HepG2 (cell line): ENCODE measurements around the gene AUTS2. TPM values are rescaled to one million over a fixed set of nuclear protein-coding genes. Genes with fewer than 3 reads are reported as not detected.
A peak's percentile ranks its signal among the peaks of the same experiment; 100 is the strongest.

Experiments used
- ATAC-seq: fragments of 200-7000 bp; cut with Tn5 transposase; 3 replicates; pipeline ENCODE4 v1.9.1; 2020; ENCODE audit warnings: mild to moderate bottlenecking, moderate library complexity
- BruUV-seq: library from RNA; stranded (reverse); fragments of 400-500 nt; replicated peaks from 2 replicates; lab custom pipeline; 2021; lab: Mats Ljungman, UMichigan
- CTCF ChIA-PET: fragments of 300-600 bp; formaldehyde crosslinking; extraction: SDS; loops from one replicate; lab custom pipeline; 2021; ENCODE audit warnings: low total read pairs, inconsistent platforms, low intra/inter-chr PET ratio; lab: Yijun Ruan, JAX
- POLR2A ChIA-PET: fragments of 350-600 bp; sonication (Branson Sonifier 250); formaldehyde crosslinking; loops from one replicate; lab custom pipeline; 2020; ENCODE audit warnings: antibody characterized with exemption, inconsistent platforms; lab: Yijun Ruan, JAX
- DNase-seq: peaks from one replicate; pipeline ENCODE4 v3.0.0-alpha.2; 2015; ENCODE audit warnings: low spot score
- FAIRE-seq: peaks from 3 replicates; lab custom pipeline; 2011; peaks lifted over from hg19 to GRCh38; lab: Jason Lieb, UNC
- H2AFZ ChIP-seq: one replicate; pipeline ENCODE4 v1.6.1; 2011; ENCODE audit warnings: low read length, inconsistent platforms
- H3K27ac ChIP-seq: fragments of 300-600 bp; 3 replicates; pipeline ENCODE4 v1.8.0; 2011; ENCODE audit warnings: mixed run types, mild to moderate bottlenecking, mixed read lengths, low read length, inconsistent platforms; ENCODE audit not compliant: insufficient read depth; ENCODE audit errors: extremely low read length
- H3K27me3 ChIP-seq, 2 experiments: fragments of 200-600 bp in 1 of 2; 2 replicates in 1 of 2; 3 replicates in 1 of 2; pipeline versions ENCODE4 v1.6.0 to v1.8.0; 2011; ENCODE audit warnings: low read length in 2 of 2, mild to moderate bottlenecking in 2 of 2, moderate library complexity in 2 of 2, inconsistent platforms in 1 of 2; ENCODE audit not compliant: insufficient read depth in 2 of 2, control insufficient read depth in 1 of 2
- H3K36me3 ChIP-seq, 2 experiments: fragments of 200-600 bp in 1 of 2; replicated peaks in 1 of 2; 2 replicates in 1 of 2; 3 replicates in 1 of 2; pipeline versions ENCODE4 v1.5.1 to v1.8.0; 2011; ENCODE audit warnings: low read length in 2 of 2, inconsistent platforms in 1 of 2; ENCODE audit not compliant: insufficient read depth in 2 of 2, control insufficient read depth in 1 of 2
- H3K4me1 ChIP-seq: 2 replicates; pipeline ENCODE4 v1.5.1; 2012; ENCODE audit warnings: low read length, inconsistent platforms; ENCODE audit not compliant: insufficient read depth
- H3K4me2 ChIP-seq: 2 replicates; pipeline ENCODE4 v1.6.0; 2011; ENCODE audit warnings: low read depth, low read length, inconsistent platforms
- H3K4me3 ChIP-seq, 3 experiments: fragments of 200-600 bp in 1 of 3; sonication (generic), shearing (Covaris generic) in 1 of 3; replicated peaks in 1 of 3; 2 replicates each; pipeline ENCODE4 v1.5.1; 2011 to 2016; ENCODE audit warnings: low read length in 3 of 3, inconsistent platforms in 2 of 3, low read depth in 2 of 3, mild to moderate bottlenecking in 2 of 3, control low read depth in 1 of 3, mixed read lengths in 1 of 3; ENCODE audit not compliant: insufficient read depth in 1 of 3
- H3K79me2 ChIP-seq: one replicate; pipeline ENCODE4 v1.6.1; 2011; ENCODE audit warnings: low read length, inconsistent platforms; ENCODE audit not compliant: insufficient read depth
- H3K9ac ChIP-seq: 2 replicates; pipeline ENCODE4 v1.6.0; 2011; ENCODE audit warnings: mild to moderate bottlenecking, low read depth, low read length, inconsistent platforms; ENCODE audit not compliant: insufficient read depth
- H3K9me3 ChIP-seq: 2 replicates; pipeline ENCODE4 v1.5.1; 2012; ENCODE audit warnings: mild to moderate bottlenecking, low read length
- H4K20me1 ChIP-seq: 2 replicates; pipeline ENCODE4 v1.6.0; 2011; ENCODE audit warnings: inconsistent platforms, mild to moderate bottlenecking, low read length, moderate library complexity; ENCODE audit not compliant: insufficient read depth
- GATAD2A ChIP-seq: IDR thresholded peaks from 2 replicates; pipeline ENCODE4 v1.6.1; 2016
- HNRNPLL ChIP-seq: fragments of 200-400 bp; formaldehyde crosslinking; IDR thresholded peaks from 2 replicates; pipeline ENCODE4 v1.6.1; 2017; ENCODE audit warnings: mild to moderate bottlenecking, low read depth, low read length; ENCODE audit not compliant: poor library complexity, severe bottlenecking
- MIER3 ChIP-seq: IDR thresholded peaks from 2 replicates; pipeline ENCODE4 v1.6.1; 2016; ENCODE audit warnings: missing compliant biosample characterization, borderline replicate concordance
- RCOR2 ChIP-seq: IDR thresholded peaks from 2 replicates; pipeline ENCODE4 v1.6.1; 2016; ENCODE audit warnings: missing biosample characterization, missing genetic modification reagents
- SMAD1 ChIP-seq: sonication (generic); formaldehyde crosslinking; IDR thresholded peaks from 2 replicates; pipeline ENCODE4 v1.4.0; 2020; ENCODE audit warnings: missing genetic modification reagents, low read depth, mild to moderate bottlenecking, borderline replicate concordance
- SMC3 ChIP-seq: IDR thresholded peaks from 2 replicates; pipeline ENCODE4 v1.6.1; 2011; ENCODE audit warnings: low read length, improper control_type of control experiment
- TEAD3 ChIP-seq: optimal IDR thresholded peaks from 2 replicates; pipeline ENCODE3; 2016; ENCODE audit warnings: borderline replicate concordance
- ZNF496 ChIP-seq: sonication (generic); formaldehyde crosslinking; IDR thresholded peaks from 2 replicates; pipeline ENCODE4 v1.8.1; 2023; ENCODE audit warnings: mild to moderate bottlenecking, moderate library complexity, missing genetic modification reagents; ENCODE audit not compliant: insufficient replicate concordance
- ZNF879 ChIP-seq: sonication (generic); formaldehyde crosslinking; IDR thresholded peaks from 2 replicates; pipeline ENCODE4 v1.8.1; 2023; ENCODE audit warnings: missing genetic modification reagents
- WGBS: methylation state at CpG from one replicate; pipeline ENCODE4 v1.1.6; 2017; ENCODE audit warnings: low lambda C conversion rate; 5-methylcytosine and 5-hydroxymethylcytosine counted together
- in situ Hi-C: cut with HindIII; loops from 2 replicates; pipeline ENCODE4 v1.10.0; 2017; ENCODE audit warnings: low pct_unique_long_range_greater_than_20kb; ENCODE audit not compliant: extremely low pct_ligation_motif_present
- intact Hi-C: fragments of 100-400 bp; cut with micrococcal nuclease; formaldehyde crosslinking; loops from one replicate; pipeline ENCODE4 v1.10.0; 2022; ENCODE audit not compliant: unreplicated experiment
- polyA plus RNA-seq, 8 experiments: library from polyadenylated mRNA; depleted of rRNA in 3 of 8; stranded (reverse) in 7 of 8; unstranded in 1 of 8; fragments of >200 nt; fragmentation: Illumina TruSeq in 4 of 8; extraction: Trizol in 4 of 8; gene quantifications; 2 replicates each; pipeline versions ENCODE4 v1.2.1 to v1.2.3, GENCODE V29; 2011 to 2016; ENCODE audit warnings: low read depth in 4 of 8, missing spikeins in 1 of 8, mixed read lengths in 1 of 8; ENCODE audit not compliant: insufficient read depth in 1 of 8
- total RNA-seq, 5 experiments: library from RNA; depleted of rRNA; stranded (reverse); fragments of >200 nt; fragmentation: Illumina TruSeq; extraction: Trizol; gene quantifications; 2 replicates each; pipeline ENCODE4 v1.2.3, GENCODE V29; 2016; ENCODE audit warnings: low read depth in 1 of 5
- TF ChIP-seq, protein P1 (sequence below): IDR thresholded peaks from 2 replicates; pipeline ENCODE4 v1.4.0; 2020; ENCODE audit warnings: mild to moderate bottlenecking, missing genetic modification reagents
- TF ChIP-seq, protein P2 (sequence below), 2 experiments: sonication (generic) in 1 of 2; formaldehyde crosslinking in 1 of 2; IDR thresholded peaks; 2 replicates each; pipeline versions ENCODE4 v1.5.1 to v1.6.1; 2011 to 2020; ENCODE audit warnings: borderline replicate concordance in 1 of 2, low read depth in 1 of 2, low read length in 1 of 2, mild to moderate bottlenecking in 1 of 2, missing genetic modification reagents in 1 of 2, moderate library complexity in 1 of 2
- TF ChIP-seq, protein P3 (sequence below): IDR thresholded peaks from 2 replicates; pipeline ENCODE4 v1.6.1; 2016; ENCODE audit warnings: low read depth, control low read depth
- TF ChIP-seq, protein P4 (sequence below): sonication (generic); formaldehyde crosslinking; IDR thresholded peaks from 2 replicates; pipeline ENCODE4 v1.4.0; 2020; ENCODE audit warnings: low read depth, missing genetic modification reagents

AUTS2 gene
- total and polyA plus RNA-seq, 2 of the 13 experiments (the other 11 are each of a cell fraction or from before 2014, with no cell fraction given), result 0.38 TPM; not detected in 1

DNA sequence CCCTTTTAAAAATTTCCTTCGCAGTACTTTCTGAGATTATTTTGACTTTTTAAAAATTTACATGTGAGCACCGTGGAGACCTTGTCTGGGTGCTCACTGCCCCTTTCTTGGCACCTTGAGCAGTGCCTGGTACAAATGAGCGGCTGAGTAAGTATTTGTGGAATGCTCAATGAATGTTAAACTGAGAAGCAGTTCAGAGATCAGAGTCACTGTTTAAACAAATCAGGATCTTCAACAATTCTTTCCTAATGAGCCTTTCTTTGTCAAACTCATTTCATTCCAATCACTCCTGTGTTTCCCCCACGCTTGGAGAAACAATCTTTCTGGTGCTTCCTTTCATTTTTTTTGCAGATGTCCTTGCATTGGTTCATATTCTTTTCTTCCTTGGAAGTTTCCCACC, 922.3 kb downstream of the AUTS2 start:
- no peaks in the 10 kb centered on the region for H4K20me1 ChIP-seq
- peak; percentile 52 for DNase-seq
- in situ Hi-C loops, result no loop called here
- H3K4me3 ChIP-seq, result no peak overlapping the region
- intact Hi-C loops, result no loop called here
- ChIA-PET POLR2A (no interaction called here), CTCF (no interaction called here)
- no peaks in the 10 kb centered on the region for H3K27me3 ChIP-seq
- peaks cover 18% of the 10 kb centered on the region for H3K4me1 ChIP-seq
- no peaks in the 10 kb centered on the region for H3K79me2 ChIP-seq
- H3K4me2 ChIP-seq, result 0 out of 2 replicates have a peak overlapping the region, but pooled peaks have one; percentile 5
- FAIRE-seq, result no peak
- no peak overlapping the region for H3K9ac ChIP-seq
- no peaks in the 10 kb centered on the region for H3K9me3 ChIP-seq
- H2AFZ ChIP-seq, result no peak overlapping the region
- no peak overlapping the region for H3K27ac ChIP-seq
- 5% methylated on average over 4 of the region's 4 CpGs for WGBS
- ATAC-seq, result peak; percentile 82
- no peaks in the 10 kb centered on the region for H3K36me3 ChIP-seq
- no TSS peak for BruUV-seq
- TF ChIP-seq SMC3, result no peak
- TF ChIP-seq HNRNPLL, result no peak
- peak; percentile 77 for TF ChIP-seq TEAD3 (CRISPR knock-in tag)
- TF ChIP-seq, protein P1, sequence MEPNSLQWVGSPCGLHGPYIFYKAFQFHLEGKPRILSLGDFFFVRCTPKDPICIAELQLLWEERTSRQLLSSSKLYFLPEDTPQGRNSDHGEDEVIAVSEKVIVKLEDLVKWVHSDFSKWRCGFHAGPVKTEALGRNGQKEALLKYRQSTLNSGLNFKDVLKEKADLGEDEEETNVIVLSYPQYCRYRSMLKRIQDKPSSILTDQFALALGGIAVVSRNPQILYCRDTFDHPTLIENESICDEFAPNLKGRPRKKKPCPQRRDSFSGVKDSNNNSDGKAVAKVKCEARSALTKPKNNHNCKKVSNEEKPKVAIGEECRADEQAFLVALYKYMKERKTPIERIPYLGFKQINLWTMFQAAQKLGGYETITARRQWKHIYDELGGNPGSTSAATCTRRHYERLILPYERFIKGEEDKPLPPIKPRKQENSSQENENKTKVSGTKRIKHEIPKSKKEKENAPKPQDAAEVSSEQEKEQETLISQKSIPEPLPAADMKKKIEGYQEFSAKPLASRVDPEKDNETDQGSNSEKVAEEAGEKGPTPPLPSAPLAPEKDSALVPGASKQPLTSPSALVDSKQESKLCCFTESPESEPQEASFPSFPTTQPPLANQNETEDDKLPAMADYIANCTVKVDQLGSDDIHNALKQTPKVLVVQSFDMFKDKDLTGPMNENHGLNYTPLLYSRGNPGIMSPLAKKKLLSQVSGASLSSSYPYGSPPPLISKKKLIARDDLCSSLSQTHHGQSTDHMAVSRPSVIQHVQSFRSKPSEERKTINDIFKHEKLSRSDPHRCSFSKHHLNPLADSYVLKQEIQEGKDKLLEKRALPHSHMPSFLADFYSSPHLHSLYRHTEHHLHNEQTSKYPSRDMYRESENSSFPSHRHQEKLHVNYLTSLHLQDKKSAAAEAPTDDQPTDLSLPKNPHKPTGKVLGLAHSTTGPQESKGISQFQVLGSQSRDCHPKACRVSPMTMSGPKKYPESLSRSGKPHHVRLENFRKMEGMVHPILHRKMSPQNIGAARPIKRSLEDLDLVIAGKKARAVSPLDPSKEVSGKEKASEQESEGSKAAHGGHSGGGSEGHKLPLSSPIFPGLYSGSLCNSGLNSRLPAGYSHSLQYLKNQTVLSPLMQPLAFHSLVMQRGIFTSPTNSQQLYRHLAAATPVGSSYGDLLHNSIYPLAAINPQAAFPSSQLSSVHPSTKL (CRISPR knock-in tag), result peak; percentile 23; the same call in 1 of the 2 replicates
- TF ChIP-seq, protein P2, sequence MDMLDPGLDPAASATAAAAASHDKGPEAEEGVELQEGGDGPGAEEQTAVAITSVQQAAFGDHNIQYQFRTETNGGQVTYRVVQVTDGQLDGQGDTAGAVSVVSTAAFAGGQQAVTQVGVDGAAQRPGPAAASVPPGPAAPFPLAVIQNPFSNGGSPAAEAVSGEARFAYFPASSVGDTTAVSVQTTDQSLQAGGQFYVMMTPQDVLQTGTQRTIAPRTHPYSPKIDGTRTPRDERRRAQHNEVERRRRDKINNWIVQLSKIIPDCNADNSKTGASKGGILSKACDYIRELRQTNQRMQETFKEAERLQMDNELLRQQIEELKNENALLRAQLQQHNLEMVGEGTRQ (IDR thresholded peaks at IDR 0.05; ENCODE audit: low read depth, low read length), result no peak
- TF ChIP-seq, protein P2 (CRISPR knock-in tag; IDR thresholded peaks at IDR 0.05; ENCODE audit: borderline replicate concordance), result no peak
- TF ChIP-seq ZNF879, result no peak
- TF ChIP-seq, protein P3, sequence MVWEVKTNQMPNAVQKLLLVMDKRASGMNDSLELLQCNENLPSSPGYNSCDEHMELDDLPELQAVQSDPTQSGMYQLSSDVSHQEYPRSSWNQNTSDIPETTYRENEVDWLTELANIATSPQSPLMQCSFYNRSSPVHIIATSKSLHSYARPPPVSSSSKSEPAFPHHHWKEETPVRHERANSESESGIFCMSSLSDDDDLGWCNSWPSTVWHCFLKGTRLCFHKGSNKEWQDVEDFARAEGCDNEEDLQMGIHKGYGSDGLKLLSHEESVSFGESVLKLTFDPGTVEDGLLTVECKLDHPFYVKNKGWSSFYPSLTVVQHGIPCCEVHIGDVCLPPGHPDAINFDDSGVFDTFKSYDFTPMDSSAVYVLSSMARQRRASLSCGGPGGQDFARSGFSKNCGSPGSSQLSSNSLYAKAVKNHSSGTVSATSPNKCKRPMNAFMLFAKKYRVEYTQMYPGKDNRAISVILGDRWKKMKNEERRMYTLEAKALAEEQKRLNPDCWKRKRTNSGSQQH, result no peak
- TF ChIP-seq RCOR2 (CRISPR knock-in tag), result 0 out of 2 replicates have a peak, but pooled peaks have one; percentile 18
- TF ChIP-seq GATAD2A (CRISPR knock-in tag), result peak; percentile 19; the same call in 1 of the 2 replicates
- no peak for TF ChIP-seq ZNF496 (CRISPR knock-in tag)
- no peak for TF ChIP-seq MIER3 (CRISPR knock-in tag)
- no peak for TF ChIP-seq SMAD1 (CRISPR knock-in tag)
- TF ChIP-seq, protein P4, sequence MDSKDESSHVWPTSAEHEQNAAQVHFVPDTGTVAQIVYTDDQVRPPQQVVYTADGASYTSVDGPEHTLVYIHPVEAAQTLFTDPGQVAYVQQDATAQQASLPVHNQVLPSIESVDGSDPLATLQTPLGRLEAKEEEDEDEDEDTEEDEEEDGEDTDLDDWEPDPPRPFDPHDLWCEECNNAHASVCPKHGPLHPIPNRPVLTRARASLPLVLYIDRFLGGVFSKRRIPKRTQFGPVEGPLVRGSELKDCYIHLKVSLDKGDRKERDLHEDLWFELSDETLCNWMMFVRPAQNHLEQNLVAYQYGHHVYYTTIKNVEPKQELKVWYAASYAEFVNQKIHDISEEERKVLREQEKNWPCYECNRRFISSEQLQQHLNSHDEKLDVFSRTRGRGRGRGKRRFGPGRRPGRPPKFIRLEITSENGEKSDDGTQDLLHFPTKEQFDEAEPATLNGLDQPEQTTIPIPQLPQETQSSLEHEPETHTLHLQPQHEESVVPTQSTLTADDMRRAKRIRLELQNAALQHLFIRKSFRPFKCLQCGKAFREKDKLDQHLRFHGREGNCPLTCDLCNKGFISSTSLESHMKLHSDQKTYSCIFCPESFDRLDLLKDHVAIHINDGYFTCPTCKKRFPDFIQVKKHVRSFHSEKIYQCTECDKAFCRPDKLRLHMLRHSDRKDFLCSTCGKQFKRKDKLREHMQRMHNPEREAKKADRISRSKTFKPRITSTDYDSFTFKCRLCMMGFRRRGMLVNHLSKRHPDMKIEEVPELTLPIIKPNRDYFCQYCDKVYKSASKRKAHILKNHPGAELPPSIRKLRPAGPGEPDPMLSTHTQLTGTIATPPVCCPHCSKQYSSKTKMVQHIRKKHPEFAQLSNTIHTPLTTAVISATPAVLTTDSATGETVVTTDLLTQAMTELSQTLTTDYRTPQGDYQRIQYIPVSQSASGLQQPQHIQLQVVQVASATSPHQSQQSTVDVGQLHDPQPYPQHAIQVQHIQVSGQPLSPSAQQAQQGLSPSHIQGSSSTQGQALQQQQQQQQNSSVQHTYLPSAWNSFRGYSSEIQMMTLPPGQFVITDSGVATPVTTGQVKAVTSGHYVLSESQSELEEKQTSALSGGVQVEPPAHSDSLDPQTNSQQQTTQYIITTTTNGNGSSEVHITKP (CRISPR knock-in tag), result no peak
